Measurements from ENCODE around the gene SERINC1. TPM values are rescaled to one million over a fixed set of nuclear protein-coding genes. Genes with fewer than 3 reads are reported as not detected.

Gene SERINC1
- total and polyA plus RNA-seq, 2 of the 4 experiments (the other 2 are of a cell fraction), result 79.8 to 123 TPM

DNA sequence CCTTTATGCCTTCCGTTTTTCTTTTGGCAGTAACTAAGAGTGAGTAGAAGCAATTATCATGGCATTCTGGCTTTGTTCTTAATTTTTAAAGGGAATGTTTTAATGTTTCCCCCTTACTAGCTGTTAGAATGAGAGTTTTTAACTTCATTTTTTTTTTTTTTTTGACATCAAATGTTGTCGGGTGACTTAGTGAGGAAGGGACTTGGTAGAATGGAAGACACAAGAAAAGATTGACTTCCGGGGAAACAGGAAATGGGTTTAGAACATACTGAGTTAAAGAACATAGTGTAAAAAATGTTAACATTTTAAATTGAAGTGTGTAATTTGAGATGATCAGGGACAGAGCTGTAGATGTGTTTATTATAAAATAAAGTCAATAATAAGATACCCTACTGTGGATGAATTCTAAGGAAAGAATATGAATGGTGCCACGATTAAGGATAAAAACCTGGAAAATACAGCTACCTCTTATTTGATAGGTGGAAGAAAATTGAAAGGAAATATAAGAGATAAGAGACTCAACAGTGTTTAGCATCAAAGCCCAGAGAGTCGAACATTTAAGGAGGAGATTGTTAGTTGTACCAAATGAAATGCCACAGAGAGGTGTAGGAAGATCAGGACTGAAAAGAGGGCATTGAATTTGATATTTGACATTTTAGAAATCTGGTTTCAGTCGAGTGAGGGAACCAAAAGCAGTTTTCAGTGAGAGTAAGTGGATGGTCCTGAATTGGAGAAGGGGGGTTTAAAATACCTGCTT is 62.7 kb downstream of the SERINC1 start:
- TF ChIP-seq CHD1 (IDR thresholded peaks at IDR 0.05; ENCODE audit: low read depth, low read length) (no peak), RAD21 (IDR thresholded peaks at IDR 0.05; ENCODE audit: low read length) (no peak), POLR2A (IDR thresholded peaks at IDR 0.05; ENCODE audit: low read depth, low read length) (no peak), MAZ (IDR thresholded peaks at IDR 0.05; ENCODE audit: borderline replicate concordance, low read depth, low read length) (no peak), ELK1 (IDR thresholded peaks at IDR 0.05; ENCODE audit: borderline replicate concordance, low read depth, low read length) (no peak), RCOR1 (IDR thresholded peaks at IDR 0.05; ENCODE audit: insufficient replicate concordance, low read length) (no peak), SMC3 (IDR thresholded peaks at IDR 0.05; ENCODE audit: low read depth, low read length) (no peak), BHLHE40 (IDR thresholded peaks at IDR 0.05; ENCODE audit: low read depth, low read length) (no peak)
- H2AK9ac ChIP-seq (replicated peaks; ENCODE audit: low read depth, low read length, poor library complexity), result no peak overlapping the region
- dilution Hi-C loops (cut with HindIII; ENCODE audit: low sequenced_read_pairs, unreplicated experiment), result no loop called here
- intact Hi-C loops (cut with micrococcal nuclease), result no loop called here
- H4K8ac ChIP-seq (ENCODE audit: low read depth in 2 of 2, low read length in 2 of 2), result no peak overlapping the region
- H3K9me3 ChIP-seq (ENCODE audit: control insufficient read depth, insufficient read depth, low read length), result no peaks in the 10 kb centered on the region
- no peak overlapping the region for H3K56ac ChIP-seq (ENCODE audit: extremely low read depth, insufficient read depth, low read length)
- ChIA-PET POLR2A (ENCODE audit: unreplicated experiment) (no interaction called here), CTCF (interaction anchor here (1.3 to 1.6 kb wide), 2 partner anchors 9 kb away, joined by 3 to 4 read pairs; partner anchors contain the start of gene HSF2)
- no peaks in the 10 kb centered on the region for H3K27me3 ChIP-seq (ENCODE audit: control insufficient read depth, insufficient read depth, low read length)
- DNase-seq (no peak), ATAC-seq (ENCODE audit: low read depth) (no peak)
- no peak overlapping the region for H3K4me2 ChIP-seq (ENCODE audit: low read depth, low read length)
- H3K36me3 ChIP-seq (ENCODE audit: control insufficient read depth, insufficient read depth, low read length), result no peaks in the 10 kb centered on the region; the same call in 1 of the 2 replicates
- peaks cover 11 to 35% of the 10 kb centered on the region in 2 experiments; a peak in 3 of 4 replicates for H3K79me1 ChIP-seq (ENCODE audit: low read depth in 1 of 2, low read length in 2 of 2)
- in situ Hi-C loops (cut with MboI; ENCODE audit: low sequenced_read_pairs), result no loop called here
- H4K91ac ChIP-seq (ENCODE audit: insufficient read depth, low read depth, low read length), result no peak overlapping the region
- H2BK15ac ChIP-seq (ENCODE audit: low read depth, low read length), result no peak overlapping the region
- H2BK120ac ChIP-seq (ENCODE audit: low read depth, low read length), result no peak overlapping the region
- no TSS peak for BruUV-seq (replicated peaks)
- H3K9me1 ChIP-seq (ENCODE audit: insufficient read depth, low read length), result no peaks in the 10 kb centered on the region
- H3K27ac ChIP-seq (ENCODE audit: insufficient read depth, low read length), result no peak overlapping the region
- H3K4me3 ChIP-seq (ENCODE audit: insufficient read depth, low read depth, low read length), result no peak overlapping the region
- no peaks in the 10 kb centered on the region for H4K20me1 ChIP-seq (ENCODE audit: insufficient read depth, low read length)
- H3K4ac ChIP-seq (ENCODE audit: low read depth, low read length), result no peak overlapping the region
- WGBS, 2 experiments (ENCODE audit: extremely low coverage in 2 of 2, insufficient read length in 1 of 2), result 65% methylated on average over 2 of the region's 6 CpGs; no CpG with 5 or more reads in 1 of the 2 experiments
- no peak overlapping the region for H2AFZ ChIP-seq (replicated peaks; ENCODE audit: low read length, poor library complexity)
- H2AK5ac ChIP-seq (ENCODE audit: low read depth, low read length), result no peak overlapping the region
- H3K14ac ChIP-seq (replicated peaks; ENCODE audit: low read depth, low read length), result no peak overlapping the region
- H3K9ac ChIP-seq (ENCODE audit: low read depth, low read length), result no peak overlapping the region
- no peak overlapping the region for H3K18ac ChIP-seq (ENCODE audit: low read depth, low read length)
- no peak overlapping the region for H3K23ac ChIP-seq (ENCODE audit: low read depth, low read length)
- H3K4me1 ChIP-seq (ENCODE audit: control insufficient read depth, insufficient read depth, low read length), result no peaks in the 10 kb centered on the region
- no peak overlapping the region for H2BK20ac ChIP-seq (ENCODE audit: low read depth, low read length)
- H2BK5ac ChIP-seq (ENCODE audit: low read depth, low read length, poor library complexity, severe bottlenecking), result no peak overlapping the region
- H4K5ac ChIP-seq (ENCODE audit: low read depth, low read length), result no peak overlapping the region
